CD4-positive, CD25-positive, alpha-beta regulatory T cell (primary cell): ENCODE results near the gene MUC6. TPM values are rescaled to one million over a fixed set of nuclear protein-coding genes. Genes with fewer than 3 reads are reported as not detected.
"Not testable (repeated sequence)": the region's sequence is repeated elsewhere in the genome, so short reads cannot be mapped to it uniquely, and the experiment has no call there.

Experiments
- ATAC-seq, 2 donors: fragments of 150-1000 bp; cut with Tn5 transposase; one replicate each; pipeline ENCODE4 v1.10.0; 2021; ENCODE audit warnings: low read depth in 2 of 2, moderate number of reproducible peaks in 2 of 2, moderate library complexity in 1 of 2
- DNase-seq, 3 donors: peaks; one replicate each; pipeline versions ENCODE4 v3.0.0 to v3.0.0-alpha.2; 2012 to 2022; ENCODE audit warnings: mixed read lengths in 1 of 3
- H3K27ac ChIP-seq: one replicate; pipeline ENCODE4 v1.7.0; 2013; ENCODE audit warnings: mild to moderate bottlenecking, low read length; ENCODE audit not compliant: insufficient read depth, poor library complexity, severe bottlenecking
- H3K27me3 ChIP-seq: one replicate; pipeline ENCODE4 v1.7.0; 2013; ENCODE audit warnings: low read length; ENCODE audit not compliant: control insufficient read depth, insufficient read depth
- H3K36me3 ChIP-seq: one replicate; pipeline ENCODE4 v1.7.0; 2013; ENCODE audit warnings: mild to moderate bottlenecking, low read length, moderate library complexity; ENCODE audit not compliant: control insufficient read depth, insufficient read depth
- H3K4me1 ChIP-seq: 2 replicates; pipeline ENCODE4 v1.7.0; 2013; ENCODE audit warnings: mild to moderate bottlenecking, low read length; ENCODE audit not compliant: insufficient read depth, control insufficient read depth, poor library complexity, severe bottlenecking
- H3K4me3 ChIP-seq: one replicate; pipeline ENCODE4 v1.7.0; 2013; ENCODE audit warnings: low read depth, mild to moderate bottlenecking, low read length, moderate library complexity
- H3K9me3 ChIP-seq, 2 experiments: 1 replicate in 1 of 2; 2 replicates in 1 of 2; pipeline ENCODE4 v1.7.0; 2013; ENCODE audit warnings: low read length in 2 of 2, mild to moderate bottlenecking in 1 of 2, moderate library complexity in 1 of 2; ENCODE audit not compliant: control insufficient read depth in 2 of 2
- H3K27ac Mint-ChIP-seq, 3 donors: one replicate each; pipeline ENCODE4 v1.8.0; 2020 to 2022; ENCODE audit warnings: mild to moderate bottlenecking in 3 of 3, mixed read lengths in 3 of 3, moderate library complexity in 2 of 3
- H3K27me3 Mint-ChIP-seq: one replicate; pipeline ENCODE4 v1.8.0; 2022; ENCODE audit warnings: mild to moderate bottlenecking, mixed read lengths
- H3K36me3 Mint-ChIP-seq: one replicate; pipeline ENCODE4 v1.8.0; 2020; ENCODE audit warnings: mixed read lengths
- H3K4me1 Mint-ChIP-seq, 4 donors: one replicate each; pipeline ENCODE4 v1.8.0; 2020 to 2022; ENCODE audit warnings: mixed read lengths in 4 of 4, mild to moderate bottlenecking in 1 of 4
- H3K4me3 Mint-ChIP-seq, 4 donors: one replicate each; pipeline ENCODE4 v1.8.0; 2020 to 2022; ENCODE audit warnings: mild to moderate bottlenecking in 4 of 4, mixed read lengths in 4 of 4, moderate library complexity in 3 of 4
- H3K9me3 Mint-ChIP-seq, 7 donors: one replicate each; pipeline ENCODE4 v1.8.0; 2020 to 2022; ENCODE audit warnings: mixed read lengths in 7 of 7, mild to moderate bottlenecking in 3 of 7, moderate library complexity in 2 of 7
- polyA plus RNA-seq, 4 donors: library from polyadenylated mRNA; unstranded; fragments of 300-500 nt; fragmentation: Illumina TruSeq; gene quantifications; one replicate each; pipeline ENCODE4 v1.2.3, GENCODE V29; 2021
- total RNA-seq: library from RNA; stranded (reverse); gene quantifications from one replicate; pipeline ENCODE4 v1.2.3, GENCODE V29; 2022

The MUC6 gene
- total and polyA plus RNA-seq, 5 donors from 2014 or later, result 0.23 TPM; not detected in 4

GRCh38 chr11:975376-975775 is 61.1 kb downstream of the MUC6 start:
- DNase-seq, H3K27me3 Mint-ChIP-seq, H3K9me3 Mint-ChIP-seq, ATAC-seq, H3K4me3 Mint-ChIP-seq, H3K27ac ChIP-seq, H3K27ac Mint-ChIP-seq, H3K4me1 ChIP-seq, H3K4me3 ChIP-seq, H3K27me3 ChIP-seq, H3K9me3 ChIP-seq: not testable (repeated sequence)
- peaks cover 47% of the 10 kb centered on the region for H3K36me3 ChIP-seq
- H3K4me1 Mint-ChIP-seq, result peaks cover 0 to 12% (median 6%) of the 10 kb centered on the region in 4 donors
- H3K36me3 Mint-ChIP-seq, result peaks cover 16% of the 10 kb centered on the region

GRCh38 chr11:973237-973636 is 63.3 kb downstream of the MUC6 start:
- H3K4me1 Mint-ChIP-seq, result peaks cover 5 to 27% (median 9%) of the 10 kb centered on the region in 4 donors
- ATAC-seq (no peak), DNase-seq (no peak)
- Histone ChIP-seq H3K27me3 (no peaks in the 10 kb centered on the region), H3K4me3 (no peak overlapping the region), H3K36me3 (peaks cover 42% of the 10 kb centered on the region), H3K4me1 (peaks cover 20% of the 10 kb centered on the region), H3K9me3 (no peaks in the 10 kb centered on the region), H3K27ac (no peak overlapping the region)
- H3K36me3 Mint-ChIP-seq, result peaks cover 17% of the 10 kb centered on the region
- no peak overlapping the region for H3K27ac Mint-ChIP-seq
- H3K4me3 Mint-ChIP-seq, result no peak overlapping the region
- no peaks in the 10 kb centered on the region for H3K27me3 Mint-ChIP-seq
- peaks cover 0 to 2% (median 0%) of the 10 kb centered on the region in 7 donors for H3K9me3 Mint-ChIP-seq

- Mint-ChIP-seq H3K36me3 (peaks cover 17% of the 10 kb centered on the region), H3K27me3 (no peaks in the 10 kb centered on the region), H3K9me3 (peaks cover 0 to under 1% (median 0%) of the 10 kb centered on the region in 7 donors), H3K4me3 (no peak overlapping the region), H3K27ac (no peak overlapping the region), H3K4me1 (peaks cover 5 to 27% (median 9%) of the 10 kb centered on the region in 4 donors)
- Histone ChIP-seq H3K36me3 (peaks cover 37% of the 10 kb centered on the region), H3K4me1 (peaks cover 20% of the 10 kb centered on the region), H3K27ac (no peak overlapping the region), H3K9me3 (no peaks in the 10 kb centered on the region), H3K27me3 (no peaks in the 10 kb centered on the region), H3K4me3 (no peak overlapping the region)
- DNase-seq (no peak), ATAC-seq (no peak)
Observed at GRCh38 chr11:972523-973211, 63.9 kb downstream of the MUC6 start.

- Mint-ChIP-seq H3K4me1 (peaks cover 5 to 27% (median 10%) of the 10 kb centered on the region in 4 donors), H3K36me3 (peaks cover 17% of the 10 kb centered on the region), H3K4me3 (no peak overlapping the region), H3K9me3 (no peaks in the 10 kb centered on the region), H3K27me3 (no peaks in the 10 kb centered on the region), H3K27ac (no peak overlapping the region)
- Histone ChIP-seq H3K27me3 (no peaks in the 10 kb centered on the region), H3K27ac (no peak overlapping the region), H3K9me3 (no peaks in the 10 kb centered on the region), H3K4me1 (peaks cover 20% of the 10 kb centered on the region), H3K36me3 (peaks cover 28% of the 10 kb centered on the region), H3K4me3 (no peak overlapping the region)
- no peak for ATAC-seq
- no peak for DNase-seq
Observed at GRCh38 chr11:971731-972365, 64.7 kb downstream of the MUC6 start.

GRCh38 chr11:971092-971690 is 65.3 kb downstream of the MUC6 start:
- Mint-ChIP-seq H3K27ac (peak overlapping the region in 2 of 3 donors; percentile 1 to 47), H3K36me3 (peaks cover 17% of the 10 kb centered on the region), H3K4me3 (no peak overlapping the region), H3K27me3 (no peaks in the 10 kb centered on the region), H3K4me1 (peaks cover 5 to 31% (median 11%) of the 10 kb centered on the region in 4 donors), H3K9me3 (no peaks in the 10 kb centered on the region)
- H3K4me1 ChIP-seq, result peaks cover 20% of the 10 kb centered on the region
- no peaks in the 10 kb centered on the region for H3K27me3 ChIP-seq
- no peak overlapping the region for H3K27ac ChIP-seq
- no peaks in the 10 kb centered on the region for H3K9me3 ChIP-seq
- no peak overlapping the region for H3K4me3 ChIP-seq
- ATAC-seq (no peak), DNase-seq (no peak)
- H3K36me3 ChIP-seq, result peaks cover 28% of the 10 kb centered on the region

GRCh38 chr11:970319-970871 is 66.1 kb downstream of the MUC6 start:
- peak in 1 of 2 donors; percentile 64 for ATAC-seq
- Mint-ChIP-seq H3K27ac (peak overlapping the region; percentile 41 to 47 (median 43)), H3K27me3 (no peaks in the 10 kb centered on the region), H3K4me1 (peaks cover 5 to 35% (median 12%) of the 10 kb centered on the region in 4 donors), H3K4me3 (peak overlapping the region in 2 of 4 donors; percentile 1 to 6), H3K9me3 (no peaks in the 10 kb centered on the region), H3K36me3 (peaks cover 19% of the 10 kb centered on the region)
- no peaks in the 10 kb centered on the region for H3K27me3 ChIP-seq
- peak in 1 of 3 donors; percentile 64 for DNase-seq
- H3K9me3 ChIP-seq, result no peaks in the 10 kb centered on the region
- H3K4me1 ChIP-seq, result peaks cover 17% of the 10 kb centered on the region
- no peak overlapping the region for H3K4me3 ChIP-seq
- H3K27ac ChIP-seq, result no peak overlapping the region
- peaks cover 28% of the 10 kb centered on the region for H3K36me3 ChIP-seq

- H3K4me1 ChIP-seq, result peaks cover 17% of the 10 kb centered on the region
- peaks cover 26% of the 10 kb centered on the region for H3K36me3 ChIP-seq
- Mint-ChIP-seq H3K27me3 (no peaks in the 10 kb centered on the region), H3K27ac (peak overlapping the region; percentile 20 to 47 (median 43)), H3K36me3 (peaks cover 19% of the 10 kb centered on the region), H3K4me1 (peaks cover 5 to 37% (median 14%) of the 10 kb centered on the region in 4 donors), H3K9me3 (no peaks in the 10 kb centered on the region), H3K4me3 (peak overlapping the region in 1 of 4 donors; percentile 2)
- no peak for ATAC-seq
- no peaks in the 10 kb centered on the region for H3K9me3 ChIP-seq
- no peak overlapping the region for H3K27ac ChIP-seq
- H3K27me3 ChIP-seq, result no peaks in the 10 kb centered on the region
- no peak for DNase-seq
- no peak overlapping the region for H3K4me3 ChIP-seq
Observed at GRCh38 chr11:969651-970205, 66.8 kb downstream of the MUC6 start.
